Suppressor macrophage treated with lipopolysaccharide for 1 hour (primary cell): ENCODE results near the gene DCX.
"Not testable (repeated sequence)": the region's sequence is repeated elsewhere in the genome, so short reads cannot be mapped to it uniquely, and the experiment has no call there.

Experiments used
- DNase-seq, 3 donors: peaks; one replicate each; pipeline ENCODE4 v3.0.0-alpha.2; 2020 to 2022

DCX gene

DNA sequence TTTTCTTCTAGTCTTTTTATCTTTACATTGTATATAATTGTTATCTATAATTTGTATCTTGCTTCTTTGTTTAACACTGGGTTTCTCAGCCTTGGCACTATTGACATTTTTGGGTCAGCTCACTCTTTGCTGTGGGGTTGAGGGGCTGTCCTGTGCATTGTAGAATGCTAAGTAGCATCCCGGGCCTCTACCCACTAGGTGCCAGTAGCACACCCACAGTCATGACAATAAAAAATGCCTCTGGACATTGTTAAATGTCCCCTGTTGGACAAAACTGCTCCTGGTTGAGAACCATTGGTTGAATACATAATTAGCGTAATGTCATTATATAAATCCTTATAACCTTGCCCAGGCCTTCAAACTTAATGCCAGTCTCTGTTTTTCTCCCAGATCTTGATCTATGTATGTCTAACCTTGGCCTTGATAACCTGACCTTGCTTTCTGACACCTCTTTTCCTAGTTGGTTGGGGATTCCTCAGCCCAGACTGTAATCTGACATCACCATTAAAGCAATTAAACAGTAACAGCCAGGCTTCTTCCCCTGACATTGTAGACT lies 46.1 kb downstream of the DCX start:
- no peak for DNase-seq

DNA sequence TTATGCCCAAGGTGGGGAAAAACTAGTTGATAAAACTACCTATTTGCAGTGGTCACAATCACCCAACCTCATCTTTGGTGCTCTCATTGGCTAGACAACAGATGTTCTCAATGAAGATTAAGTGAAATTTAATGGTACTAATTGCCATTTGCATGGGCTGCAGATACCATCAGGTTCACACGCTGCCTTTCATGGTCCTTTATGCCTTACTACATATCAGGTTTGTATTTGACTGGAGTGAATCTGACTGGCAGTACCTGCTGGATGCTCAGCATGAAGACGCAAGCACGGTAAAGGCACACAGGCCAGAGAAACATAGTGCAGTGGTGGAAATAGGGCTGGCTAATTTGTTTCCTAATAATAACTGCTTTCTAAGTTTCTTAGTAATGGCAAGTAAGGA lies 48.3 kb downstream of the DCX start:
- DNase-seq, result no peak

DNA sequence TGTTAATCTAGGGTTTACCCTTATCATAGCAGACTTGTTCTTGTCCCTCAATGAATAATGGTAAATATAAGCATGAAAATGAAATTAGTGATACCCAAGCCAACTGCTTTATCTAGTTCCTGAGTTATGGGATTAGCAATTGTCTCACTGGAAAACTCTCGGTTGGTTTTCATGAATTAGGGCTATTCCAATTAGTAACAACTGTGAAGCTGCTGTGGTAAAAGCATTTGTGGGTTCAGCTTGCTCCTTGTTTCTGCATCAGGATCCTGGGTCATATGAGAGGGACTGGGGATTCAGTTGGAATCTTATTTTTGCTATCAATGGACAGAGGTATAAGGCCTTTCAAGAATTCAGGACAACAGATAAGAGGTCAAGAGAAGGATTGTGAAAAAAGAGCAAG lies 50.2 kb downstream of the DCX start:
- no peak for DNase-seq

DNA sequence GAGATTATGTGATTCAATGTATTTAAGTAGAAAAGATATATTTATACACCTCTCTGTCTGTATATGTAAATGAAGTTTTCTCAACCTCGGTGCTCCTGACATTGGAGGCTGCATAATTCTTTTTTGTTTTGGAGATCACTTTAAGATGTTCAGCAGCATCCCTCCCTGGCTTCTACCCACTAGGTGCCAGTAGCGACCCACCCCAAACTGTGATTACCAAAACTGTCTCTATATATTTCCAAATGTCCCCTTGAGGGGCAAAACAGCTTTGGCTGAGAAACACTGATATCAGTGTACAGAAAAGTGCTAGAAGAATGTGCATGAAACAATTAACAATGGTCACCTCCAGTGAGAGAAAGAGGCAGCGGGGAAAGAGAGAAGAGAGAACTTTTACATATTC lies 51.2 kb downstream of the DCX start:
- DNase-seq, result no peak

DNA sequence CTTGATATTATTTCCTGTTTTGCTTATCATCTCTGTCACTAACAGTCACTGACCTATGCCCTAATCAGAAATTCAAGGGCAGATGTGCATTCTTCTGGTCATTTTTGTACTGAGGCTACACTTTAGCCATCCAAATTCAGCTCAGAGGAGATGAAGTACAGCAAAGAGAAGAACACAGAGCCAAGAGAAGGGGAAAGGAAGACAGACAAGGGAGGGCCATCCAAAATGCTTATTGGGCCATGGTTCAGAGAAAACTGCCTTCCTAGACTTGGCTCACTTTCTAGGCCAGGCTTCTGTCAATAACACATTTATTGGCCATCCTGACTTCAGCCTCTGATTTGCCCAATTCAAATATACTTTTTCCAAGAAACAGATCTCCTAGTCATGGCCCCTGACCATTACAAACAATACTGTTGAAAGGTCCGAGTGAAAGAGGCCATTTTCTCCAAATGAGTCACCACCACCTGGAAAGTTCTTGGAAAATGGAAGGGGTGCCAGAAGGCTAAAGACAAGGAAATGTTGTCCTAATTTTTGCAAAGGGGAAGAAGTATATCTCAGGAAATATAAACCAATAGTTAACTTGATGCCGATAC lies 56.4 kb downstream of the DCX start:
- no peak for DNase-seq

DNA sequence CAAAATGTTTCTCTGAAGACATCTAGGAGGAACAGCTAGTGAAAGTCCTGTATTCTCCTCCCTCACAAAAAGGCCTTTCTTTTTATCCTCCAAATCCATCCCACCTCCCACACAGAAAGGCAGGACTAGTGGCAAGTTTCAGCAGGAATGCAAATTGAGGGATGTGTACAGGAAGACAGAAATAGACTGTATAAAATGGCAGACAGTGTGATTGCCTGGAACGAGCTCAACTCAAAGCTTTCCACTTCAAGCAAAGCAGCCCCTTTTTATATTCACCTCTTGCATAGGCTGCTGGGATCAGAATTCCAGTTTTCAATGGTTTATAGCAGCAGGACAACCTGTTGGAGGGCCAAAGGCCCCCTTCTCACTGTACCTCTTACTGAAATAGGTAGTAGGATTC lies 57.5 kb downstream of the DCX start:
- DNase-seq, result no peak

DNA sequence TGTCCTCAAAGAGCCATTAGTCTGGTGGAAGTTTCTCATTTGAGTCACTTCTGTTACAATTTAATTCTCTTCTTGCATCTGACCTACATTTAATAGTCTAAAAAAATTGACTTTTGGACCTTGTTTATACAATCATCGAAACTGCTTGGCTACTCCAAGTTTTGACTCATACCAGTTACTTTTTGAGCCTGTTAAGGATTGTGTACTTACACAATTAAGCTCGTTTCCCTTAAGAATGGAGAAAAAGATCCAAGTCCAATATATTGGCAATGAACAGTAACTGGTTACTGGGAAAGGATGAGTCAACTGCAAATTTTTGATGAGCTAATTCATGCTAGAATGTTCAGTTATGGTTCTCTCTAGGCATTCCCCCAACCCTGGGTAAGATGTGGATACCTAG lies 58.2 kb downstream of the DCX start:
- DNase-seq, result no peak

DNA sequence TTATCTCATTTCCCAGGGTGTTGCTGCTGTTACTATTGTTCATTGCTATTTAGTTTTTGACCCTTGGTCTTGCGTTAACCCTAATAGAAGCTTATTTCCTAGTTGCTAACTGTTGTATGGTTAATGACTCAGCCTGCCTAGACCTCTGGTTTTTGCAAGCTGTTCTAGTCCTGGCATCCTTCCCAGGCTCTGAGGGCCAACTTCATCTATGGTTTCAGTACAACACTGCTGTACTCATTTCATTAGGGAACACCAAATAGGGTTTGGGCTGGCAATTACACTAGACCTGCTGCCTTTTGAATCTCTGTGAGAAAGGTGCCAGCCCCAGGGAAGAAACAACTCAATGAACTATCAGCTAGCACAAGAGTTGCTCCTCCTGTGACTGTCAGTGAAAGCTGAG lies 59.6 kb downstream of the DCX start:
- DNase-seq, result no peak

DNA sequence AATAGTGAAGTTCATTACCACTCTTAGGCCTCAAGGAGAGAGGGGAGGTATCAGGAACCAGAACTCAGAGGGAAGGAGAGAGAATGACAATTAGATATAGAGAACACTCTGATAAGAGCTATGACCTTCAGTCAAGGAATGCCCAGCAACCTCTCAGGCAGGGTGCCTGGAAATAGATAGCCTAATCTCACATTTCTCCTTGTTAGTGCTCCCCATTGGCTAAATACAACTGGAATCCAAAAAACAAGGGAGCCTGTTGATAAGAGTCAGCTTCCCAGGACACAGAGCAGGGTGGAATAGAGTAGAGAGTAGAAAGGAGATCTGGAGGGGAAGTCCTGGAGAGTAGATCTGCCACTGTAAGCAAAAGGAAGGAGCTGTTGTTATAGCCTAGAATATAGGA lies 62.1 kb downstream of the DCX start:
- no peak for DNase-seq

DNA sequence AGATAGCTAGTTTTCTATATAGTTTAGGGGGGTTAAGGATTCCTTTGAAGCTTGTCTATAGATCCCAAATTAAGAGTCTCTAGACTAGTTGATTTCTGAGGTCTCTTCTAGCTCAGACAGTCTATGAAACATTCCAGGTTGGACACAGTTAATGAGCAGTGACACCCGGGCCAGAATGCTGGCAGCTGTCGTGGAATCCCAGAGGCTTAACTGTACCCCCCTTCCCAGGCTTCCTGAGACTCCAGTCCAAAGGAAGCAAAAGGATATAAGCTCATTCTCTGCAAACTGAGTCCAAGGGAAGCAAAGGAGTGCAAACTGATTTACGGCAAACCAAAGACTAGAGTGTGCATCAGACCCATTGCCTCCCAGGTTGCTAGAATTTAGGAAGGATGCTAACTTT lies 62.9 kb downstream of the DCX start:
- DNase-seq, result no peak

DNA sequence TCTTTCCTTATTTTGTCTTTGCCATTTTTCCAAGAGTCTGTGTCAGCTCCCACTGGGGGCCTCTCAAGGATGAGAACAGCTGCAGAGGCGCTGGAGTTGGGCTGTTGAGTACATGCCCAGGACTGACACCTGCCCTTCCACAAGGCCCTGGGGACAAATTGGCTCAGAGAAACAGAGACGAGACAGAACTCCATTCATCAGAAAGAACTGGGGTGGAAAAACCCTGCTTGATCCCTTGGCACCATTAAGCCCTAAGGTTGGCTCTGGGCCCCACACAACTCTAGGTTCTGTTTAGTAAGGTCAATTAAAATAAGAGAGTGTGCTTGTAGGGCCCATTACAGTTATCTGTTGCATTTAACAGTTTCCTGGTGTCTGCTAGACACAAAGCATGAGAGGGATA lies 63.6 kb downstream of the DCX start:
- DNase-seq, result no peak

DNA sequence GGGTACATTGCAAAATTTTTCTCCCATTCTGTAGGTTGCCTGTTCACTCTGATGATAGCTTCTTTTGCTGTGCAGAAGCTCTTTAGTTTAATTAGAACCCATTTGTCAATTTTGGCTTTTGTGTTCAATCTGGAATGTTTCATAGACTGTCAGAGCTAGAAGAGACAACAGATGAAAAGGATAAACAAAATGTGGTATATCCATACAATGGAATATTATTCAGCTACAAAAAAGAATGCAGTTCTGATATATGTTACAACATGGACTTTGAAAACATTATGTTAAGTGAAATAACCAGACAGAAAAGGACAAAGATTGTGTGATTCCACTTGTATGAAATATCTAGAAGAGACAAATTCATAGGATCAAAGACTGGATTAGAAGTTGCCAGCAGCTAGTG lies 65.8 kb downstream of the DCX start:
- DNase-seq, result not testable (repeated sequence)

DNA sequence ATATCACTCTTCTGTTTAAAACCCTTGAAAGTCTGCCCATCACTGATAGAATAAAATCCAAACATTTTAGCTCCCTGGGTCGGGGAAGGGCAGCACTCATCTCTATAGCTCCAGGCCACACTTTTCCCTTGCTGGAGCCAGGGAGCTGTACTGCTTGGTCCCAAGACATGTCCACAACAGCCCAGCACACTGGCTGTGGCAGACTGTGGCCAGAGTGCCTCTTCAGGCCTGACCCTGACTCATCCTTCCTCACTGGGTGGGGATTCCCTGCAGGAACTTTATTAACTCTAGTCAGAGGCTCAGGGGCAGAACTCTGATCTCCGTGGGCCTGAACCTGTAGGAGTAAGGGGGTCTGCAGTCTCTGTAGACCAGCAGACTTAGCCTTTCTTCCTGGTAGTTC lies 71.9 kb downstream of the DCX start:
- peak in 1 of 3 donors; percentile 22 for DNase-seq

DNA sequence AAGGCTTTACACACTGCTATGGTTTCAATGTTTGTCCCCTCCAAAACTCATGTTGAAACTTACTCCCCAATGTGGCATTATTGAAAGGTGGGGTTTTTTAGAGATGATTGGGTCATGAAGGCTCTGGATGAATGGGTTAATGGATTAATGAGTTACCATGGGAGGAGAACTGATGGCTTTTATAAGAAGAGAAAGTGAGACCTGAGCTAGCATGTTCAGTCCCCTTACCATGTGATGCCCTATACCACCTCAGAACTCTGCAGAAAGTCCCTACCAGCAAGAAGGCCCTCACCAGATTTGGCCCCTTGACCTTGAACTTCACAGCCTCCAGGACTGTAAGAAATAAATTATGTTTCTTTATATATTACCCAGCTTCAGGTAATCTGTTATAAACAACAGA lies 72.8 kb downstream of the DCX start:
- DNase-seq, result no peak

DNA sequence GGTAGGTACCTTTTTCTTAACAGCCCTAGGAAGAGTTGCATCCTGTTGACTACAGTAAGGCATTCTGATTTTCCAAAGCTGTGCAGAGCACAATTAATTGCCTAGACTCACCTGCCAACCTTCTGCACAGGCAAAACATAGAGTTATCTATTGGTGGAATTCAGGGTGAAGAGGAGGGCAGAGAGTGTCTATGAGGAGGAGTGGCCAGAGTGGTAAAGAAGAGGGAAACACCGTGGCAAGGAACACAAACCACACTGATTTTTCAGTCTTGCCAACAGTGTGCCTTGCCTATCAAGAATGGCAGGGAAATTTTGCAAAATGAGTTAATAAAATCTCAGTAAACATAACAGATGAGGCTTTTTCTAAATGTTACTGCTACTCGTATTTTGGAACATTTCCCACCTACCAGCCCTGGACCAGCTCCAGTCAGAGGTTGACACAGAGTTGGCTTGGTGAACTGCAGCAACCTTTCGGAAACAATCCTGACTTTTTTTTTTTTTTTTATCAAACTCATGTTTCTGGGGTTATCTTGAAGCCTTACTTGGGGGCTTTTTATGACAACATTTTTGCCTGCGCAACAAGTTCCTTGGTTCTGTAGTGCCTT lies 73.8 kb downstream of the DCX start:
- no peak for DNase-seq

DNA sequence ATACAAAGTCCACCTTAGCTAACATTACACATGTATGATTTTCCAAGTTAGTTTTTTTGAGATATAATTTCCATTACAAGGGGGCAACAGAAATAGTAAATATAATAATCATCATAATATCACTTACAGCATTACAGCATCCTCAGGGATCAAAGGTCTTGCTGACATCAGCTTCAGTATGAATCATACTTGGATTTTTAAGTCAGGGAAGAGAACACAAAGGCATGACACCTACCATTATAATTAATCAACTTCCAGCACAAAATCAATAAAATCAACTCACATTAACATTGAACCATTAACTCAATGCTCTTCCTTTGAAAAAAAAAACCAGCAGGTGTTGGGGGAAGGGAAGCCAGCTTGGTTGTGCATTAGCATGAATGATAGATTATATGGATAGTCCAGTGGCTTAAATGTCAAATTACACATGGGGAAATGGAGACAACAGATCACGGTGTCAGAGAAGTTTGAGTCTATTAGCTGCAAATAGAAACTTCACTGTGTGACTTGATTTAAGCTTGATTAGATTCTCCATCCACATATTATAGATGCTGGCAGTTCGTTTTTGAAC lies 74.8 kb downstream of the DCX start:
- no peak for DNase-seq

DNA sequence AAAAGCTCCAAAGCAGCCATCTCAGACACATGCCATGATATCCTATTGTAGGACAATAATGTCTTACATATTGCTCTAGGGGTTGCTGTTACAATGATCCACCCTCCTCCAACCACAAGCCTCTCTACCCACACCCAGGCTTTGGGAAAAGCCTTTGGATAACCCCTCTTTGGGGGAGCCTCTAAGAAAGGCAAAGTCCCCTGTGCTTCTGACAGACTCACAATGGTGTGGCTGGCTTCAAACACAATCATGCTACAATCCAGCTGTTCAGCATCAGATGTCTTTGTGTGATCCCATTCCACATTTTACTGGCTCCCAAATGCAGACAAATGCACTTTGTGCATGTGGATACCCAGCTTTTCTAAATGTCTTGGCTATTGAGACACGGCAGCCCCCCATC lies 75.9 kb downstream of the DCX start:
- no peak for DNase-seq

DNA sequence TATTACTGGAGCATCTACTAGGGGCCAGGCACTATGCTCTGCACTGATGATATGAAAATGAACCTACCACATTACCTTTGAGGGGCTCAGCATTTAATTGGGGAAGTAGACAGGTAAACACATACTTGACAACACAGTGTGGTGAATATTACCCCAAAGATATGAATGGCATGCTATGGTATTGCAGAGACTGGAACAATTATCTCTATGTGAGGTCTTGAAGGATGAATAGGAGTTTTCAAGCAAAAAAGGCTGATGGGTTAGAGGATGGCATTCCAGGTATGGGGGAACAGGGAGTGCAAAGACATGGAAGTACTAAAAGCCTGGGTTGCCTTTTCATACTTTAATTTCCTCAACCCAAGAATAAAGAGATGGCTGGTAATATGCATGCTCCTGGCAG lies 82.6 kb downstream of the DCX start:
- no peak for DNase-seq

DNA sequence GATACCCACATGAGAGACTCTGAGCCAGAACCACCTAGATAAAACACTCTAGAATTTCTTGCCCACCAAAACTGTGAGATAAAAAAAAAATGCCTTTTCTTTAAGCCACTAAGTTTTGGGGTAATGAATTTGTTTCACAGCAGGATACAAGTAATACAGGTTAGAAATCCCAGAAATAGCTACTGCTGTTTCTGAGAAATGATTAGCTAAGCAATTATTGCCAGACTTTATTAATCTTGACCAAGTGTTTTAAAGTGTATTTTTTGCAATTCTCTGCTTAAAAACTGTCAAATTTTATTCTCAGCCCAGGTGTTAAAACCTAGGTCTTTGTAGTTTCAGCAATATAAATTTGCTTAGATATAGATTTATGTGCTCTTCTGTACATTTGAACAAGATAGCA lies 83.1 kb downstream of the DCX start:
- DNase-seq, result no peak

DNA sequence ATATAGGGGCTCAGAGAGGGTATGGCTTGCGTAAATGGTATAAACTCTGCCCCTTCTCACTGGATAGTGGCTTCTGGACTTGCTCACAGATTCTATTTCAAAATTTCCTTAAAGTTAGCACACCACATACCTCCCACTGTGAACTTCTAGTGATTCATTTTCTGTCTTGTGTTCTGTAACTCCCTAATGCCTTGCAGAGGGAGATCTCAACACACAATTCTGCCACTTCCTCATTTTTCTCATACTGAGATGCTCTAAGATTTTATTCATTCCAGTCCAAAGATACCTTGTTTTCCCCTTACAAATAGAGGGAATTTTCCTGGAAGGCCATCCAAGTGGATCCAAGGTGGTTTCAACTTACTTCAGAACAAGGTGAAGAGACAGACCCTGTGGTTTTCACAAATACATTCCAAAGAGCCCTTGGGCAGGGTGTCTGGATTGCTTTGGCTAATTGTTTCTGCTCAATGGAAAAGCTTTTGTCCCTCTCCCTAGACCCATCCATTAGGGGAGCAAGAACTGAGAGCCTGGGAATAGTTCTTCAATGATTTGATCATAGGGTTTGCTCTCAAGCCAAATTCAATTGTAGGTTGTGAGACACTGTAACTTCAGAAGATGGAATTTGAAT lies 89.6 kb downstream of the DCX start:
- DNase-seq, result no peak

DNA sequence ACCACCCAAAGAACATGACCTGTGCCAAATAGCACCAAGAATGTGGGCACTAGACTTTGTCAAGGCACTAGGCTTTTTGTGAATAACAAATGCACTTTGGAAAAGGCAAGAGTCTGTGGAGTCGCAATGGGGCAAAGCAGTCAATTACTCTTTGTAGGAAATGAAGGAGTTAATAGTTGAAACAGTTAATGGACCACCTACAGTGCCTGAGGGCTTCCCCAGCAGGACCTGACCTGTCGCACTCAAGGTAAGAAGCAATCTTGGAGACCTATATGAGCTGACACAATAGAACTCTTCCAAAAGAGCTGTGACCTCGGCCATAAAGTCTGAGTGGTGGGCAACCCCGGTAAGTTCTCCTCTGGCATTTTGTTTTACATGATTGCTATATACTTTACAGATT lies 92.5 kb downstream of the DCX start:
- DNase-seq, result no peak

DNA sequence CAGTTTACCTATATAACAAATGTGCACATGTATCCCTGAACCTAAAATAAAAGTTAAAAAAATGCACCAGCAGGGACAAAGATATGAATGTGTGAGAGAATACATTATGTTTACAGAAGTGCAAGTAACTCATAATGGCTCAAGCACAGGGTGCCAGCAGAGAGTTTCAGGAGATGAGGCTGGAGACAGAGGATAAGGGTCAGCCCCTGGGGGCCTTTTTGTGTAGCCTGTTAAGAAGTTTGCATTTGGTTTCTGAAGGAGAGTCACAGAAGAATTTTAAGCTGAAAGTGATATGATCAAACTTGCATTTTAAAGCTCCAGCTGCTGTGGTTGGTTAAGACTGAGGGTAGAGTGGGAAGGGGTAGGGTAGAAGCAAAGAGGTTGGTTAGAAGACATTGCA lies 93.1 kb downstream of the DCX start:
- DNase-seq, result no peak

DNA sequence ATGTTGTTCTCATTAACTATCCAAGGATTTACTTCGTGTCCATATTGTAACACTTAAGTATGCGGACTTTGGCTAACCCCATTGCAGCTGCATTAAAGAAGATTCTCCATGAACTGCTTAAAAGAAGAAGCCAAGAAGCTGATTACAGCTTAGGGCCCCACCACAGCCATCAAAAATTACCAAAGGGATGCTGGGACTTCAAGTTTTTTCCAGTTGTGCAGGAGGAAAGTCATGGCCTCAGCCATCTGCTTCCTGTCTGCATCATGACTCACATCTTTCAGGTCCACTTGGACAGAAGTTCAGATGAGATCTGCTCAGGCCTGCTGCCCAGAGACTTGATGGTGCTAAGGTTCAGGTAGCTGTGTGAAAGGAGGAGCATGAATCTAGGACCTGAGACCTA lies 102.9 kb downstream of the DCX start:
- DNase-seq, result no peak

DNA sequence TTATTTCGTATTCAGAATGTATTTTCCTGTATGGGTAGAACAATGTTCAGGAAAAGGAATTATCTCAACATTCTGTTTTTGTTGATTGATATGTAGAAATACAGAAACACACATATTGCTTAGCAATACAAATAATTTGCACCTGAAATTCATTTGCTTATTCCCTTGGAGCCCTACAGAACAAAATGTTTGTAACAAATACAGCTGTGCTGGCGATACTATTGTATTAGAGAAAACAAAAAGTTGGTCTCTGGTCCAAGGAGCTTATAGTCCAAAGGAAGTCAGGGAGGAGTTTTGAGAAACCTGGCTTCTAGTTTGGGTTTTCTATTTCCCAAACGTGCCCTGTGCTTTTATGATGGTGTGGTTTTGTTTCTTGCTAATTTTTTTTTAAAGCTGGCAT lies 104.0 kb downstream of the DCX start:
- no peak for DNase-seq
